GM12878 (cell line): Measurements from ENCODE around the gene PMF1. TPM values are rescaled to one million over a fixed set of nuclear protein-coding genes. Genes with fewer than 3 reads are reported as not detected.

ENCODE experiments used
- ATF3 ChIP-seq: IDR thresholded peaks from 2 replicates; pipeline ENCODE4 v1.6.1; 2011; ENCODE audit warnings: low read depth, mild to moderate bottlenecking, low read length, moderate library complexity, borderline replicate concordance; ENCODE audit errors: extremely low read depth
- CHD1 ChIP-seq: IDR thresholded peaks from 2 replicates; pipeline ENCODE4 v1.6.1; 2012; ENCODE audit warnings: low read depth, low read length, improper control_type of control experiment
- E2F4 ChIP-seq: IDR thresholded peaks from 2 replicates; pipeline ENCODE4 v1.6.1; 2012; ENCODE audit warnings: low read depth, low read length, improper control_type of control experiment
- EGR1 ChIP-seq, 2 experiments: IDR thresholded peaks; 1 replicate in 1 of 2; 2 replicates in 1 of 2; pipeline ENCODE4 v1.6.1; 2011 to 2012; ENCODE audit warnings: low read depth in 2 of 2, low read length in 2 of 2, borderline replicate concordance in 1 of 2, mild to moderate bottlenecking in 1 of 2, moderate library complexity in 1 of 2
- ESRRA ChIP-seq: IDR thresholded peaks from 2 replicates; pipeline ENCODE4 v1.6.1; 2012; ENCODE audit warnings: mild to moderate bottlenecking, low read length, improper control_type of control experiment
- HCFC1 ChIP-seq: fragments of 150-350 bp; IDR thresholded peaks from 2 replicates; pipeline ENCODE4 v1.6.1; 2014; ENCODE audit warnings: low read length
- KAT2A ChIP-seq: conservative IDR thresholded peaks from 2 replicates; pipeline ENCODE4 v1.6.1; 2011; ENCODE audit warnings: low read depth, low read length; ENCODE audit not compliant: control insufficient read depth
- MEF2A ChIP-seq: IDR thresholded peaks from 2 replicates; pipeline ENCODE4 v1.6.1; 2011; ENCODE audit warnings: low read depth, mild to moderate bottlenecking, low read length, moderate library complexity; ENCODE audit not compliant: insufficient read depth
- MLLT1 ChIP-seq: fragments of 450-650 bp; IDR thresholded peaks from 2 replicates; pipeline ENCODE4 v1.6.1; 2016; ENCODE audit warnings: mild to moderate bottlenecking
- MYC ChIP-seq: IDR thresholded peaks from 2 replicates; pipeline ENCODE4 v1.6.1; 2011; ENCODE audit warnings: mild to moderate bottlenecking, low read length, moderate library complexity, inconsistent platforms; ENCODE audit not compliant: insufficient read depth, insufficient replicate concordance, insufficient read length, severe bottlenecking
- NFYB ChIP-seq: IDR thresholded peaks from 2 replicates; pipeline ENCODE4 v1.6.1; 2011; ENCODE audit warnings: low read depth, mild to moderate bottlenecking, low read length, improper control_type of control experiment, moderate library complexity; ENCODE audit not compliant: insufficient read depth
- PAX8 ChIP-seq: fragments of 450-650 bp; IDR thresholded peaks from 2 replicates; pipeline ENCODE4 v1.6.1; 2017; ENCODE audit warnings: mild to moderate bottlenecking, moderate library complexity
- PML ChIP-seq: IDR thresholded peaks from 2 replicates; pipeline ENCODE4 v1.6.1; 2012; ENCODE audit warnings: low read length, inconsistent platforms
- SRF ChIP-seq, 2 experiments: IDR thresholded peaks; 2 replicates each; pipeline ENCODE4 v1.6.1; 2011; ENCODE audit warnings: low read depth in 2 of 2, low read length in 2 of 2, mild to moderate bottlenecking in 1 of 2, moderate library complexity in 1 of 2
- WRNIP1 ChIP-seq: IDR thresholded peaks from 2 replicates; pipeline ENCODE4 v1.6.1; 2011; ENCODE audit warnings: low read depth, low read length, improper control_type of control experiment, borderline replicate concordance
- YY1 ChIP-seq: IDR thresholded peaks from 2 replicates; pipeline ENCODE4 v1.6.1; 2011; ENCODE audit warnings: low read depth, mild to moderate bottlenecking, low read length
- ZNF384 ChIP-seq: IDR thresholded peaks from 2 replicates; pipeline ENCODE4 v1.6.1; 2012; ENCODE audit warnings: low read depth, mild to moderate bottlenecking, low read length, improper control_type of control experiment, borderline replicate concordance
- ZSCAN29 ChIP-seq: fragments of 450-650 bp; IDR thresholded peaks from 2 replicates; pipeline ENCODE4 v1.6.1; 2017; ENCODE audit warnings: mild to moderate bottlenecking, moderate library complexity
- polyA plus RNA-seq, 11 experiments: library from polyadenylated mRNA; depleted of rRNA in 4 of 11; unstranded in 6 of 11; stranded (reverse) in 5 of 11; fragments of >200 nt; fragmentation: Nextera tagmentation in 4 of 11; fragmentation: Illumina TruSeq in 1 of 11; extraction: Ambion mirVana in 4 of 11; extraction: Trizol in 1 of 11; gene quantifications; 1 replicate in 1 of 11; 2 replicates in 10 of 11; pipeline versions ENCODE4 v1.2.1 to v1.2.3, GENCODE V29; 2011 to 2016; ENCODE audit warnings: inconsistent platforms in 2 of 11, missing spikeins in 2 of 11, low read depth in 1 of 11
- total RNA-seq, 4 experiments: library from RNA; depleted of rRNA in 3 of 4; stranded (reverse); fragments of >200 nt in 3 of 4; fragmentation: Illumina TruSeq in 1 of 4; extraction: Trizol in 1 of 4; gene quantifications; 2 replicates each; pipeline versions ENCODE4 v1.2.1 to v1.2.3, GENCODE V29; 2013 to 2021
- TF ChIP-seq, protein P1 (sequence below): fragments of 450-650 bp; IDR thresholded peaks from 2 replicates; pipeline ENCODE4 v1.6.1; 2014; ENCODE audit warnings: mild to moderate bottlenecking
- TF ChIP-seq, protein P2 (sequence below): IDR thresholded peaks from 2 replicates; pipeline ENCODE4 v1.6.1; 2012; ENCODE audit warnings: low read length, inconsistent platforms
- TF ChIP-seq, protein P3 (sequence below), 3 experiments: IDR thresholded peaks in 2 of 3; conservative IDR thresholded peaks in 1 of 3; 2 replicates each; pipeline ENCODE4 v1.5.1; 2011; ENCODE audit warnings: low read depth in 3 of 3, low read length in 3 of 3, mild to moderate bottlenecking in 3 of 3, control low read depth in 2 of 3, moderate library complexity in 2 of 3, inconsistent platforms in 1 of 3, mixed read lengths in 1 of 3; ENCODE audit not compliant: control insufficient read depth in 2 of 3, insufficient read depth in 1 of 3; ENCODE audit errors: extremely low read depth in 1 of 3

Gene PMF1
- total and polyA plus RNA-seq, 10 of the 15 experiments (the other 5 are each of a cell fraction or from before 2014, with no cell fraction given) = 6.7 to 105 (median 67.3) TPM

DNA sequence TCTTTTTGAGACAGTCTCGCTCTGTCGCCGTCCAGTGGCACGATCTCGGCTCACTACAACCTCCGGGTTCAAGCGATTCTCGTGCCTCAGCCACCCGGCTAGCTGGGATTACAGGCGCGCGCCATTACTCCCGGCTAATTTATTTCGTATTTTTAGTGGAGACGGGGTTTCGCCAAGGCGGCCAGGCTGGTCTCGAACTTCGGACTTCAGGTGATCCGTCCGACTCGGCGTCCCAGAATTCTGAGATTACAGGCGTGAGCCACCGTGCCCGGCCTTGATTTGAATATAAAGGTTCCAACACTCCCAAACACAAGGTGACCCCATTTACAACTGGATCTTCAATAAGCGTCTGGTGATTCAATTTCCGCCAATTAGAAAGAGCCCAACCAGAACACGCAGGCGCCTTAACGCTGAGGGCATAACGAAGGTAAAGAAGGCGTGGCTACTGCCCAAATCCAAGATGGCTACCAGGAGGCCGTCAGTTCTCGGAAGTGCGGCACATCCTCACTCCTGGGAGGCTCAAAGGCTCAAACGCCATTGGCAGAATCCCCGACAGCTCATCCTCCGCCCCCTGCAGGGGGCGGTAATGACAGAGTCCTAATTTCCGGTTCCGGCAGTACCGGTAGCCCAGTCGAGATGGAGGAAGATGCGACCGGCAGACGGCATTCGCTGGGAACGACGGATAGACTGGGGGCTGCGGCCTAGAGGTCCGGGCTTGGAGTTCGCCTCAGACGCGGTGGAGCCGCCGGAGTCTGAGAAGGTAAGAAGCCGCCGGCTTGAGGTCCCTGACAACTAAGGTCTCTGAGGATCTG is 19.1 kb upstream of the PMF1 start, which contains the start of gene SLC25A44 (continued):
- TF ChIP-seq SRF (IDR thresholded peaks at IDR 0.05; ENCODE audit: low read depth in 2 of 2, low read length in 2 of 2) (no peak), MEF2A (no peak), HCFC1 (peak; percentile 84), PAX8 (no peak), KAT2A (no peak), ZNF384 (no peak), ATF3 (no peak), MYC (no peak), WRNIP1 (no peak), YY1 (peak; percentile 99), NFYB (peak; percentile 76; the same call in 1 of the 2 replicates), E2F4 (no peak), ESRRA (no peak; the same call in 1 of the 2 replicates), MLLT1 (0 out of 2 replicates have a peak, but pooled peaks have one; percentile 34), ZSCAN29 (no peak), PML (peak; percentile 67), CHD1 (no peak), EGR1 (IDR thresholded peaks at IDR 0.05; ENCODE audit: borderline replicate concordance in 1 of 2, low read depth in 2 of 2, low read length in 2 of 2) (peak in 1 of 2 experiments; percentile 58; a peak in 2 of 3 replicates)
- TF ChIP-seq, protein P1, sequence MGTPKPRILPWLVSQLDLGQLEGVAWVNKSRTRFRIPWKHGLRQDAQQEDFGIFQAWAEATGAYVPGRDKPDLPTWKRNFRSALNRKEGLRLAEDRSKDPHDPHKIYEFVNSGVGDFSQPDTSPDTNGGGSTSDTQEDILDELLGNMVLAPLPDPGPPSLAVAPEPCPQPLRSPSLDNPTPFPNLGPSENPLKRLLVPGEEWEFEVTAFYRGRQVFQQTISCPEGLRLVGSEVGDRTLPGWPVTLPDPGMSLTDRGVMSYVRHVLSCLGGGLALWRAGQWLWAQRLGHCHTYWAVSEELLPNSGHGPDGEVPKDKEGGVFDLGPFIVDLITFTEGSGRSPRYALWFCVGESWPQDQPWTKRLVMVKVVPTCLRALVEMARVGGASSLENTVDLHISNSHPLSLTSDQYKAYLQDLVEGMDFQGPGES = no peak
- TF ChIP-seq, protein P2, sequence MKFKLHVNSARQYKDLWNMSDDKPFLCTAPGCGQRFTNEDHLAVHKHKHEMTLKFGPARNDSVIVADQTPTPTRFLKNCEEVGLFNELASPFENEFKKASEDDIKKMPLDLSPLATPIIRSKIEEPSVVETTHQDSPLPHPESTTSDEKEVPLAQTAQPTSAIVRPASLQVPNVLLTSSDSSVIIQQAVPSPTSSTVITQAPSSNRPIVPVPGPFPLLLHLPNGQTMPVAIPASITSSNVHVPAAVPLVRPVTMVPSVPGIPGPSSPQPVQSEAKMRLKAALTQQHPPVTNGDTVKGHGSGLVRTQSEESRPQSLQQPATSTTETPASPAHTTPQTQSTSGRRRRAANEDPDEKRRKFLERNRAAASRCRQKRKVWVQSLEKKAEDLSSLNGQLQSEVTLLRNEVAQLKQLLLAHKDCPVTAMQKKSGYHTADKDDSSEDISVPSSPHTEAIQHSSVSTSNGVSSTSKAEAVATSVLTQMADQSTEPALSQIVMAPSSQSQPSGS = no peak
- TF ChIP-seq, protein P3, sequence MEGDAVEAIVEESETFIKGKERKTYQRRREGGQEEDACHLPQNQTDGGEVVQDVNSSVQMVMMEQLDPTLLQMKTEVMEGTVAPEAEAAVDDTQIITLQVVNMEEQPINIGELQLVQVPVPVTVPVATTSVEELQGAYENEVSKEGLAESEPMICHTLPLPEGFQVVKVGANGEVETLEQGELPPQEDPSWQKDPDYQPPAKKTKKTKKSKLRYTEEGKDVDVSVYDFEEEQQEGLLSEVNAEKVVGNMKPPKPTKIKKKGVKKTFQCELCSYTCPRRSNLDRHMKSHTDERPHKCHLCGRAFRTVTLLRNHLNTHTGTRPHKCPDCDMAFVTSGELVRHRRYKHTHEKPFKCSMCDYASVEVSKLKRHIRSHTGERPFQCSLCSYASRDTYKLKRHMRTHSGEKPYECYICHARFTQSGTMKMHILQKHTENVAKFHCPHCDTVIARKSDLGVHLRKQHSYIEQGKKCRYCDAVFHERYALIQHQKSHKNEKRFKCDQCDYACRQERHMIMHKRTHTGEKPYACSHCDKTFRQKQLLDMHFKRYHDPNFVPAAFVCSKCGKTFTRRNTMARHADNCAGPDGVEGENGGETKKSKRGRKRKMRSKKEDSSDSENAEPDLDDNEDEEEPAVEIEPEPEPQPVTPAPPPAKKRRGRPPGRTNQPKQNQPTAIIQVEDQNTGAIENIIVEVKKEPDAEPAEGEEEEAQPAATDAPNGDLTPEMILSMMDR (IDR thresholded peaks at IDR 0.05 in 2 of 3, conservative IDR thresholded peaks at IDR 0.05 in 1 of 3; ENCODE audit: control insufficient read depth in 2 of 3, extremely low read depth in 1 of 3, insufficient read depth in 1 of 3, low read depth in 3 of 3, low read length in 3 of 3) = peak; percentile 35 to 48 (median 45); a peak in 5 of 6 replicates
